Activated T-helper 1 cell treated with anti-CD3 and anti-CD28 coated beads, Interleukin-2, amount 50 U/mL, for 16 hours (primary cell): ENCODE data around the gene FBXL17.

ENCODE experiments used
- DNase-seq, 2 donors: peaks; one replicate each; pipeline ENCODE4 v3.0.0-alpha.2; 2020; ENCODE audit warnings: low read depth in 1 of 2, low spot score in 1 of 2

The FBXL17 gene

DNA sequence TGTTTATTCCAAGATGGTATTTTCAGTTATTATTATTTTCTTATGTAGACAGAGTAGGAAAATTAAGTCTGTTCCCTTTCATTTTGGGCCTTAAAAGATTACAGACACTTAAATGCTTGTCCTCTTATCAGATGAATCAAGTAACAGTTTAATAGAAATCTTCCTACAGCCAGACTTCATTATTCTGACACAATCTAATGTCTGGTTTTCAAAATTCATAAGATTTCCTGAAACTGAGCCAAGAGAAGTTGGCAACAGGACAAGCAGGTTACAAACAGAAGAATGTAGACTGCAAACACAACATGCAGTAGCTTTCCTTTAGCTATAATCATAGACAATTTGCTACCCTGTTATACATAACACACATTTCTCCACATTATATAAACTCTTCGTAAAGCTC lies 130.5 kb downstream of the FBXL17 start:
- no peak for DNase-seq

GRCh38 chr5:108249785-108250426 lies 132.0 kb downstream of the FBXL17 start:
- no peak for DNase-seq

- no peak for DNase-seq
These were observed 132.7 kb downstream of the FBXL17 start for GRCh38 chr5:108249095-108249784.

- DNase-seq = no peak
These were observed 142.7 kb downstream of the FBXL17 start for GRCh38 chr5:108238936-108239887.

DNA sequence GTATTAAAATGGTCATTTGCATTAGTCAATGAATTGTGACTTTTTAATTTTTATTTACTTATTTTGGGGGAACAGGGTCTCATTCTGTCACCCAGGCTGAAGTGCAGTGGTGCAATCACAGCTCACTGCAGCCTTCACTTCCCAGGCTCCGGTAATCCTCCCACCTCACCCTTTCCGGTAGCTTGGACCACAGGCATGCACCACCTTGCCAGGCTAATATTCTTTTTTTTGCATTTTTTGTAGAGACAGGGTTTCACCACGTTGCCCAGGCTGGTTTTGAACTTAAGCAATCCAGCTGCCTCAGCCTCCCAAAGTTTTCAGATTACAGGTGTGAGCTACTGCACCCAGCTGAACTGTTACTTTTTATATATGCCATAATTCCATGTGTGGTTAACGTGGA lies 143.4 kb downstream of the FBXL17 start:
- DNase-seq = no peak

DNA sequence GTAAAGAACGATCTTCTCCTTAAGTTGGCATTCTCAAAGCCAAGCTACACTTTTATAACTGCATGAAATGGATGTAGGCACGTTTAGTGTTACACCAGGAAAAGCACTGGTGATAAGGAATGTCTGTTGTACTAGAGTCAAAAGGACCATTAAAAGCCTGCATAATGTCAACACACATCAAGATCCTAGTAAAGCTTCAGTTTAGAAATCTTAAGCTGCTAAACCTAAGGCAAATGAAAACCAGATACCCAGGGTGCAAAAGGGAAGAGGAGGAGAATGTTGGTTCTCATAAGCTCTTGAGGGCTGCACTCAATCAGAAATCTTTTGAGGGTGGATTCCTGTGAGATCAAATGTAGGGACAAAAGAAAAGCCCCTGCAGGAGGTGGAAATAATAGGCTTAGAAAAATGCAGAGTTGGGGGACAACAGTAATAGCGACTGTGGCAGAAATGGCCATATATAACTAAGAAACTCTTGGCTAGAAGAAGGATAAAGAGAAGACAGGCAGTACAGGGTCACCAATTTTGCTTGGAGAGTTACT lies 148.2 kb downstream of the FBXL17 start:
- DNase-seq = no peak

DNA sequence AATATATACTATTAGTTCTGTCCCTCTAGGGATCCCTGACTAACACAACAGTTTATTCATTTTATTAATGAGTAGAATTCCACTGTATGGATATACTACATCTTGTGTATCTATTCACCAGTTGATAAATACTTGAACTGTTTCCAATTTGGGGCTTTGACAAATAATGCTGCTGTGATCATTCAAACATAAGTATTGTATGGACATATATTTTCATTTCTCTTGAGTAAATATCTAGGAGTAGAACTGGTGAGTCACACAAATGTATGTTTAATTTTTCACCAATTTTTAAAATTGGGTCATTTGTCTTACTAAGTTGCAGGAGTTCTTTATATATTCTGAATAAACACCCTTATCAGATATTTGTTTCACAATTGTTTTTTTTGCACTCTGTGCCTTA lies 149.1 kb downstream of the FBXL17 start:
- no peak for DNase-seq

- DNase-seq = no peak
These were observed 159.9 kb downstream of the FBXL17 start for GRCh38 chr5:108222011-108222410.

DNA sequence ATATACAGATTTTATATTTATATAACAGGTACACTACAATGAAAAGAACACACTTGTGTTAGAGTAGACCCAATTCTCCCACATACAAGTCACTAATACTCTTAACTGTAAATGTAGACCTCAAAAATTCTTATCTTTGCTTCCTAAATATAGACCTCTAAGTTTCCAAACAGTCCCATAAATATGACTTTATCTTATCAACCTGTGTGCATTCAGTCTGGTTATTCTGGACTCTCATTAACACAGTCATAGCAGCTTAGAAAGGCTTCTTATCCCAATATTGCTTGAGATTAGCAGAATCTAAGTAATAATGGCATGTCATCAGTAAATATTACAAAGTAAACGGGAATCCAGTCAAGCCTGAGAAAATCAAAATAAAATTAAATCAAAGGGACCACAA lies 161.1 kb downstream of the FBXL17 start:
- no peak for DNase-seq

DNA sequence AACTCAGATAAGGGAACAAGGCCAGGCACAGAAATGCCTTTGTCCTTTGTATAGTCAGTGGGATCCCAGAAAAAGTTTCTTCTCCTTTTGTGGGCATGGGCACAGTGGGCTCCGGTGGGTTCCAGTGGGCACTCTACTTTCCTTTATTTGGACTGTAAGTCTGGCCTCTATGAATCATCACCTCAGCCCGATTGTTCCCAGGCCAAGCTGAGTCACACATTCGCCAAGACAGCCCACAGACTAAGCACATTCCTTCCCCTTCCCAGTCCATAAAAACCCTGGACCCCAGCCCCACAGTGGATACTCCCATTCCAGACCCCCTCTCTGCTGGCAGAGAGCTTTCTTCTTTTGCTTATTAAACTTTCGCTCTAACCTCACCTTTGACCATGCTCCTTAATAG lies 165.0 kb downstream of the FBXL17 start:
- no peak for DNase-seq

DNA sequence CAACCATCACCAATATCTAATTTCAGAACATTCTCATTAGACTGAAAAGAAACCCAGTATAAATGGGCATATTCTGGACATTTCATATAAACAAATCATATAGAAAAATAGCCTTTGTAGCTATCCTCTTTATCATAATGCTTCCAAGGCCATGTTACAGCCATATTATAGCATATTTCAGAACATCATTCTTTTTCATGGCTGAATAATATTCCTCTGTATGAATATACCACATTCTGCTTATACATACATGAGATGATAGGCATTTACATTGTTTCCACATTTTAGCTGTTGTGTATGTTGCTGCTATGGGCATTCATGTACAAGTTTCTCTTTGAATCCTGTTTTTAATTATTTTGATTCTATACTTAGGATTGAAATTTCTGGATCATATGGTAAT lies 167.0 kb downstream of the FBXL17 start:
- DNase-seq = no peak

GRCh38 chr5:108212775-108213346 lies 169.0 kb downstream of the FBXL17 start:
- DNase-seq = no peak

GRCh38 chr5:108206707-108207106 lies 175.2 kb downstream of the FBXL17 start:
- DNase-seq = no peak

DNA sequence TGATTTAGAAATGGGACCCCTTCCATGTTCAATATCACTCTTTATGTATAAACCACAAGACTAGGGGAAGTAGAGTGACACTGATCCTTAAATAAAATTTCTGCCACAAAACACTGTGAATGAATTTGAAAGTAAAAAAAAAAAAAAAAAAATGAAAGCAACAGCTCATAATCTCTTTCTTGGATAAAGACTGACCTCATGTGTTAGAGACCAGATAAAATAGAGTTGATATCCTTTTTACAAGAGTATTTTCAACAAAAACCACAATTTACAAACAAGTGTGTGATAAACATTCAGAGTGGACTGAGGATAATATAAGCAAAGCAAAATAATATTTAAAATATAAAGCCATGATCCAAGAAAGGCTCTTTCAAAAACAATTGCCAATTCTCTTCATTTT lies 180.2 kb downstream of the FBXL17 start:
- no peak for DNase-seq

DNA sequence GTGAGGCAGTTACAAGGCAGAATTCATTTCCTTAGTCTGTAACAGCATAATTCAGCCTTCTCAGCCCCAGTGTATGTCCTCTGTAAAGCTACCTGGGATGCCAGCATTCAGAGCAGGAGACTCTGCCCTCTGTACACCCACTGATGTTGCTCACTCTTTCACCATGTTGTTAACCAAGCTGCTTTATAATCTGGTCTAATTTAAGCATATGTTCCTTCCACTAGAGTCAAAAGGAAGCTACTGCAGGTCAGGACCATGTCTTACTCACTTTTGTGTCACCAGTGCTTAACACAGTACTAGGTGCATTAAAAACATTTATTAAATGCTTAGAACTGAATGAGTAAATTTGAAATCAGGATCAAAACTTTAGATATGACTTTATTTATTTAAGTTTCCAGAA lies 185.6 kb downstream of the FBXL17 start:
- no peak for DNase-seq

DNA sequence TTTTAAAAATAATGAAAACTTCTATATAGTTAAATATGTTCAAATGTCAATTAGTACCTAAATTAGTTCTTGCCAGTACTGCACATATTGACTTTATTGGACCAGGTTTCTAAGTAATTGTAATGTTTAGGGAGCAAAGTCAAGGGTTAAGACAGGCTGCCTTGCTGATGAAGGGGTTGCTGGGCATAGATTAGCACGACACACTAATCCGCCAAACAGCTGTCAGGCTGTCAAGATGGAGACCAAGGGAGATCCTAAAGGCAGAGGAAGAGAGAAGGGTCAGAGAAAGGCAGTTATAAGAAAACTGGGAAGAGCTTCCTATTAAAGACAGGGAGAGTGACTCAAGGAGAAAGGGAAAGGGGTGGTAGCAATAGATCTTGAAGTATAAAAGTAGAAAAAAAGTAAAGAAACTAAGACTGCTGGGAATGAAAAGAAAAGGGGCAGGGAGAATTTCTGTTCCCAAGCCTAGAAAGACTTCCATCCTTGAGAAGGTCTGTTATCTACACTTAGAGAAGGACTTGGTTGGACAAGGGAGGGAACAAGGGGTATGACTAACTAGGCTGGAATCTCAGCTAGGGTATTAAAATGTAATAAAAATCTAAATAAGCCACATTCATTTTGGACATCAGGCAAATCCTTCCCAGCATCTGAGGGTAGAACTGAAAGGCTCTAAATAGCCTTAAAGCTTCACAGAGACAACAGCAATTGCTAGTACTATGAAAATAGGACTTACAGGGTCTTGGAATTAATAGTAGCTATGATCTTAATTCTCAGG lies 188.7 kb downstream of the FBXL17 start:
- DNase-seq = no peak

DNA sequence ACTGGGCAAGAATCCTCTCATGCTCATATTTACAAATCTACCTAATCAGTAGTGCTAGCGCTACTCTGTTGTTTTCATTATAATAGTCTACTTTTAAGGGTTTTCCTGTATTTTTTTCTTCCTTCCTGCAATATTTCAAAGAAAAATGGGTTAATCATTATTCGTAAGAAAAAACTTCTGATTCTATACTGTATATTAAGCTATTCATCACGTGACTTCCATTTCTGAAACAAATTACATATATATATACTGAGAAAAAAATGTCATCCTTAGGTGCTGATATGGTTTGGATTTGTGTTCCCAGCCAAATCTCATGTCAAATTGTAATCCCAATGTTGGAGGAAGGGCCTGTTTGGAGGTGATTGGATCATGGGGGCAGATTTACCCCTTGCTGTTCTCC lies 197.0 kb downstream of the FBXL17 start:
- DNase-seq = no peak

DNA sequence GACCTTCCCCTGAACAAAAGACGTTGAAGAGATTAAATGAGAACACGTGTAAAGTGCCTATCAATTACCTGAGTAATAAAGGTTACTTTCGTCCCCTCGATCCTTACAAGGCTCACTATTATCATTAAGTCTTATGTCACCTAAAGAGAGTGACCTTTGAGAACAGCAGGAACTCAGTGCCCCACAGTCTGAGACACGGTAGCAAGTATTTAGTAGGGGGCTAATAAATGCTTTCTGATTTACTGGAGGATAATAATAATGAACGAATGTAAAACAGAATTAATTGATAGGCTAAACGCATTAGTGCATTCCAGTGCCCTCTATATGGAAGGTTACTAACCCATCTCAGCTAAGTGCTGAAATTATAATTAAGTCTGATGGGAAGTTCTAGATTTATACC lies 199.9 kb downstream of the FBXL17 start:
- no peak for DNase-seq

GRCh38 chr5:108174286-108174685 lies 207.6 kb downstream of the FBXL17 start:
- no peak for DNase-seq

DNA sequence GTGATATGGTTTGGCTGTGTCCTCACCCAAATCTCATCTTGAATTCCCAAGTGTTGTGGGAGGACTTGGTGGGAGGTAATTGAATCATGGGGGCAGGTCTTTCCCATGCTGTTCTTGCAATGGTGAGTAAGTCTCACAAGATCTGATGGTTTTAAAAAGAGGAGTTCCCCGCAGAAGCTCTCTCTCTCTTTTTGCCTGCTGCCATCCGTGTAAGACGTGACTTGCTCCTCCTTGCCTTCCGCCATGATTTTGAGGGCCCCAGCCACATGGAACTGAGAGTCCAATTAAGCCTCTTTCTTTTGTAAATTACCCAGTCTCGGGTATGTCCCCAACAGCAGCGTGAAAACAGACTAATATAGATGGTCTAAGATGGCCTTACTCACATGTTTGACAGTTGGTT lies 210.1 kb downstream of the FBXL17 start:
- no peak for DNase-seq

DNA sequence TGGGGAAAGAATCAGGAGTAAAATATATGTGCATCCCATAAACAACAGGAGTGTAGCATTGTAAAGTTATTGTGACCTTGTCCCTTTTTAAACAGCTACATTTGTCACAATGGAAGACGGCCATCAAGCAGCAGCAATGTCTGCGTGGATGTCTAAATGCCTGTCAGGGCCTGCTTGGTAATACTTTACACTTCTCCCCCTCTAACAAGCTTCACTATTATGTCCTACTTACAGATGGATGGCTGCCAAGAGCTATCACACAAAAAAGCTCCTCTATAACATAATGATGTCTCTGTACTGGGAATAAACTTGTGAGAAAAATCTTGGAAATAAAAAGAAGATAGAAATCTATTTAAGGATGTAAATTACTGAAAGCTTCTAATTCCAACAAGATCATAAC lies 213.0 kb downstream of the FBXL17 start:
- DNase-seq = no peak
